Memory B cell (primary cell): ENCODE measurements around the gene INSYN2B.

Experiments used
- ATAC-seq: fragments of 150-1000 bp; cut with Tn5 transposase; 2 replicates; pipeline ENCODE4 v1.10.0; 2021; ENCODE audit warnings: low read depth, mild to moderate bottlenecking, moderate library complexity
- DNase-seq, 2 donors: peaks; one replicate each; pipeline ENCODE4 v3.0.0; 2022; ENCODE audit warnings: low spot score in 2 of 2
- H3K27ac Mint-ChIP-seq: one replicate; pipeline ENCODE4 v1.8.0; 2022; ENCODE audit warnings: mild to moderate bottlenecking, moderate library complexity, mixed read lengths
- H3K27me3 Mint-ChIP-seq: one replicate; pipeline ENCODE4 v1.8.0; 2022; ENCODE audit warnings: mixed read lengths
- H3K36me3 Mint-ChIP-seq: one replicate; pipeline ENCODE4 v1.8.0; 2022; ENCODE audit warnings: mild to moderate bottlenecking, mixed read lengths
- H3K4me1 Mint-ChIP-seq: one replicate; pipeline ENCODE4 v1.8.0; 2022; ENCODE audit warnings: mixed read lengths
- H3K4me3 Mint-ChIP-seq: one replicate; pipeline ENCODE4 v1.8.0; 2022; ENCODE audit warnings: mild to moderate bottlenecking, moderate library complexity, mixed read lengths
- H3K9me3 Mint-ChIP-seq: one replicate; pipeline ENCODE4 v1.8.0; 2022; ENCODE audit warnings: mixed read lengths

The INSYN2B gene

GRCh38 chr5:169991115-169991869, 11.0 kb upstream of the INSYN2B start:
- Mint-ChIP-seq H3K36me3 (peaks cover 46% of the 10 kb centered on the region), H3K4me3 (no peak overlapping the region), H3K27me3 (no peaks in the 10 kb centered on the region), H3K27ac (no peak overlapping the region), H3K9me3 (no peaks in the 10 kb centered on the region), H3K4me1 (peaks cover 4% of the 10 kb centered on the region)
- ATAC-seq (no peak), DNase-seq (no peak)

- ATAC-seq (no peak), DNase-seq (no peak)
- peaks cover 2% of the 10 kb centered on the region for H3K4me1 Mint-ChIP-seq
- peaks cover 49% of the 10 kb centered on the region for H3K36me3 Mint-ChIP-seq
- no peaks in the 10 kb centered on the region for H3K9me3 Mint-ChIP-seq
- H3K27ac Mint-ChIP-seq, result no peak overlapping the region
- H3K27me3 Mint-ChIP-seq, result no peaks in the 10 kb centered on the region
- no peak overlapping the region for H3K4me3 Mint-ChIP-seq
These were observed 9.1 kb upstream of the INSYN2B start for GRCh38 chr5:169989365-169989764.

GRCh38 chr5:169988947-169989346, 8.7 kb upstream of the INSYN2B start:
- H3K4me1 Mint-ChIP-seq, result peaks cover 2% of the 10 kb centered on the region
- ATAC-seq, result no peak
- H3K27me3 Mint-ChIP-seq, result no peaks in the 10 kb centered on the region
- no peak overlapping the region for H3K27ac Mint-ChIP-seq
- no peak overlapping the region for H3K4me3 Mint-ChIP-seq
- no peak for DNase-seq
- peaks cover 49% of the 10 kb centered on the region for H3K36me3 Mint-ChIP-seq
- H3K9me3 Mint-ChIP-seq, result no peaks in the 10 kb centered on the region

- no peaks in the 10 kb centered on the region for H3K27me3 Mint-ChIP-seq
- no peak for DNase-seq
- ATAC-seq, result no peak
- no peak overlapping the region for H3K4me3 Mint-ChIP-seq
- no peak overlapping the region for H3K27ac Mint-ChIP-seq
- H3K4me1 Mint-ChIP-seq, result peaks cover 2% of the 10 kb centered on the region
- H3K9me3 Mint-ChIP-seq, result no peaks in the 10 kb centered on the region
- peaks cover 46% of the 10 kb centered on the region for H3K36me3 Mint-ChIP-seq
These were observed 7.9 kb upstream of the INSYN2B start for GRCh38 chr5:169988206-169988605.

- no peak for DNase-seq
- Mint-ChIP-seq H3K27me3 (no peaks in the 10 kb centered on the region), H3K9me3 (no peaks in the 10 kb centered on the region), H3K4me1 (no peaks in the 10 kb centered on the region), H3K27ac (no peak overlapping the region), H3K4me3 (no peak overlapping the region), H3K36me3 (peaks cover 21% of the 10 kb centered on the region)
- no peak for ATAC-seq
These were observed 424 bp downstream of the INSYN2B start for GRCh38 chr5:169979871-169980270.

GRCh38 chr5:169978714-169979113, 1.6 kb downstream of the INSYN2B start:
- H3K27me3 Mint-ChIP-seq, result no peaks in the 10 kb centered on the region
- peaks cover 14% of the 10 kb centered on the region for H3K36me3 Mint-ChIP-seq
- DNase-seq (no peak), ATAC-seq (no peak)
- H3K9me3 Mint-ChIP-seq, result no peaks in the 10 kb centered on the region
- H3K4me3 Mint-ChIP-seq, result no peak overlapping the region
- no peak overlapping the region for H3K27ac Mint-ChIP-seq
- H3K4me1 Mint-ChIP-seq, result no peaks in the 10 kb centered on the region

- Mint-ChIP-seq H3K9me3 (no peaks in the 10 kb centered on the region), H3K36me3 (peaks cover 18% of the 10 kb centered on the region), H3K4me1 (no peaks in the 10 kb centered on the region), H3K27me3 (no peaks in the 10 kb centered on the region), H3K27ac (peak overlapping the region; percentile 58), H3K4me3 (no peak overlapping the region)
- DNase-seq (no peak), ATAC-seq (no peak)
These were observed 6.0 kb downstream of the INSYN2B start for GRCh38 chr5:169974121-169974770.

GRCh38 chr5:169973056-169973455, 7.2 kb downstream of the INSYN2B start:
- H3K27me3 Mint-ChIP-seq, result no peaks in the 10 kb centered on the region
- no peak overlapping the region for H3K4me3 Mint-ChIP-seq
- no peaks in the 10 kb centered on the region for H3K9me3 Mint-ChIP-seq
- no peak for DNase-seq
- H3K4me1 Mint-ChIP-seq, result no peaks in the 10 kb centered on the region
- peaks cover 24% of the 10 kb centered on the region for H3K36me3 Mint-ChIP-seq
- H3K27ac Mint-ChIP-seq, result peak overlapping the region; percentile 58
- no peak for ATAC-seq

- Mint-ChIP-seq H3K4me1 (peaks cover 4% of the 10 kb centered on the region), H3K36me3 (peaks cover 31% of the 10 kb centered on the region), H3K9me3 (no peaks in the 10 kb centered on the region), H3K27me3 (no peaks in the 10 kb centered on the region), H3K27ac (no peak overlapping the region), H3K4me3 (no peak overlapping the region)
- no peak for DNase-seq
- no peak for ATAC-seq
These were observed 8.5 kb downstream of the INSYN2B start for GRCh38 chr5:169971780-169972179.

- no peak for DNase-seq
These were observed 9.2 kb downstream of the INSYN2B start for GRCh38 chr5:169970911-169971765.

GRCh38 chr5:169970339-169970738, 10.0 kb downstream of the INSYN2B start:
- Mint-ChIP-seq H3K27ac (peak overlapping the region; percentile 32), H3K36me3 (peaks cover 31% of the 10 kb centered on the region), H3K4me1 (peaks cover 4% of the 10 kb centered on the region), H3K27me3 (no peaks in the 10 kb centered on the region), H3K9me3 (no peaks in the 10 kb centered on the region), H3K4me3 (no peak overlapping the region)
- no peak for ATAC-seq
- DNase-seq, result no peak

More at GRCh38 chr5:169970911-169971765, 9.2 kb downstream of the INSYN2B start:
- H3K36me3 Mint-ChIP-seq, result peaks cover 31% of the 10 kb centered on the region
- H3K27ac Mint-ChIP-seq, result peak overlapping the region; percentile 32
- no peak overlapping the region for H3K4me3 Mint-ChIP-seq
- H3K27me3 Mint-ChIP-seq, result no peaks in the 10 kb centered on the region
- ATAC-seq, result no peak
- H3K4me1 Mint-ChIP-seq, result peaks cover 4% of the 10 kb centered on the region
- H3K9me3 Mint-ChIP-seq, result no peaks in the 10 kb centered on the region

GRCh38 chr5:169964246-169964645, 16.0 kb downstream of the INSYN2B start:
- DNase-seq (no peak), ATAC-seq (no peak)
- no peak overlapping the region for H3K4me3 Mint-ChIP-seq
- peaks cover 31% of the 10 kb centered on the region for H3K36me3 Mint-ChIP-seq
- peaks cover 27% of the 10 kb centered on the region for H3K4me1 Mint-ChIP-seq
- peak overlapping the region; percentile 79 for H3K27ac Mint-ChIP-seq
- H3K9me3 Mint-ChIP-seq, result no peaks in the 10 kb centered on the region
- H3K27me3 Mint-ChIP-seq, result no peaks in the 10 kb centered on the region

GRCh38 chr5:169960659-169961058, 19.6 kb downstream of the INSYN2B start:
- Mint-ChIP-seq H3K27ac (no peak overlapping the region), H3K9me3 (no peaks in the 10 kb centered on the region), H3K4me1 (peaks cover 24% of the 10 kb centered on the region), H3K27me3 (no peaks in the 10 kb centered on the region), H3K36me3 (peaks cover 18% of the 10 kb centered on the region), H3K4me3 (no peak overlapping the region)
- no peak for ATAC-seq
- DNase-seq, result no peak

GRCh38 chr5:169958278-169958677, 22.0 kb downstream of the INSYN2B start:
- DNase-seq (no peak), ATAC-seq (no peak)
- no peak overlapping the region for H3K4me3 Mint-ChIP-seq
- H3K27ac Mint-ChIP-seq, result no peak overlapping the region
- H3K9me3 Mint-ChIP-seq, result no peaks in the 10 kb centered on the region
- H3K4me1 Mint-ChIP-seq, result peaks cover 24% of the 10 kb centered on the region
- H3K27me3 Mint-ChIP-seq, result no peaks in the 10 kb centered on the region
- peaks cover 15% of the 10 kb centered on the region for H3K36me3 Mint-ChIP-seq
